Activated T-helper 17 cell treated with anti-CD3 and anti-CD28 coated beads, Interleukin-2, amount 50 U/mL, for 72 hours (primary cell): ENCODE data around the gene BPIFB1. TPM values are rescaled to one million over a fixed set of nuclear protein-coding genes. Genes with fewer than 3 reads are reported as not detected.

Experiments
- ATAC-seq: fragments of 150-1000 bp; cut with Tn5 transposase; replicated peaks from 2 replicates; pipeline ENCODE4 v1.10.0; 2021; ENCODE audit warnings: mild to moderate bottlenecking, moderate library complexity
- H3K27ac Mint-ChIP-seq: one replicate; pipeline ENCODE4 v1.8.0; 2022; ENCODE audit warnings: mixed read lengths
- H3K27me3 Mint-ChIP-seq: one replicate; pipeline ENCODE4 v1.8.0; 2022; ENCODE audit warnings: mixed read lengths
- H3K36me3 Mint-ChIP-seq: one replicate; pipeline ENCODE4 v1.8.0; 2022; ENCODE audit warnings: low read depth, mild to moderate bottlenecking, mixed read lengths
- H3K4me1 Mint-ChIP-seq: one replicate; pipeline ENCODE4 v1.8.0; 2022; ENCODE audit warnings: mixed read lengths
- H3K4me3 Mint-ChIP-seq: one replicate; pipeline ENCODE4 v1.8.0; 2022; ENCODE audit warnings: mild to moderate bottlenecking, mixed read lengths
- H3K9me3 Mint-ChIP-seq: one replicate; pipeline ENCODE4 v1.8.0; 2022; ENCODE audit warnings: mixed read lengths
- total RNA-seq, 2 donors: library from RNA; stranded (reverse); gene quantifications; one replicate each; pipeline ENCODE4 v1.2.3, GENCODE V29; 2022

BPIFB1 gene
- total RNA-seq = not detected

- H3K27ac Mint-ChIP-seq = no peak within 1 kb of the TSS
- ATAC-seq = no peak
- no peaks in the 10 kb centered on the region for H3K9me3 Mint-ChIP-seq
- H3K36me3 Mint-ChIP-seq = no peaks in the 10 kb centered on the region
- peaks cover 12% of the 10 kb centered on the region for H3K27me3 Mint-ChIP-seq
- no peak within 1 kb of the TSS for H3K4me3 Mint-ChIP-seq
- H3K4me1 Mint-ChIP-seq = no peaks in the 10 kb centered on the region
Observed at GRCh38 chr20:33282991-33283555, at the start of gene BPIFB1. Gene BPIFB1 (plus strand): TSS chr20:33283214. CDS start chr20:33286074, 2,860 bp downstream.

- H3K36me3 Mint-ChIP-seq = no peaks in the 10 kb centered on the region
- H3K9me3 Mint-ChIP-seq = no peaks in the 10 kb centered on the region
- no peak overlapping the region for H3K27ac Mint-ChIP-seq
- no peak overlapping the region for H3K4me3 Mint-ChIP-seq
- H3K27me3 Mint-ChIP-seq = peaks cover 12% of the 10 kb centered on the region
- H3K4me1 Mint-ChIP-seq = no peaks in the 10 kb centered on the region
- ATAC-seq = no peak
Observed at GRCh38 chr20:33234050-33234449, 49.0 kb upstream of the BPIFB1 start.

GRCh38 chr20:33235696-33236095, 47.3 kb upstream of the BPIFB1 start, which contains the start of gene BPIFA1:
Gene BPIFA1 (plus strand): TSS chr20:33235996. CDS start chr20:33237712, 1,716 bp downstream.
- H3K4me1 Mint-ChIP-seq = no peaks in the 10 kb centered on the region
- no peaks in the 10 kb centered on the region for H3K9me3 Mint-ChIP-seq
- H3K36me3 Mint-ChIP-seq = no peaks in the 10 kb centered on the region
- no peak for ATAC-seq
- no peak within 1 kb of the TSS for H3K27ac Mint-ChIP-seq
- H3K27me3 Mint-ChIP-seq = peaks cover 18% of the 10 kb centered on the region
- H3K4me3 Mint-ChIP-seq = no peak within 1 kb of the TSS

GRCh38 chr20:33236351-33236750, 46.7 kb upstream of the BPIFB1 start:
- H3K27me3 Mint-ChIP-seq = peaks cover 18% of the 10 kb centered on the region
- H3K27ac Mint-ChIP-seq = no peak overlapping the region
- no peak for ATAC-seq
- no peaks in the 10 kb centered on the region for H3K4me1 Mint-ChIP-seq
- no peaks in the 10 kb centered on the region for H3K36me3 Mint-ChIP-seq
- H3K9me3 Mint-ChIP-seq = no peaks in the 10 kb centered on the region
- no peak overlapping the region for H3K4me3 Mint-ChIP-seq

GRCh38 chr20:33237989-33238388, 45.0 kb upstream of the BPIFB1 start:
- no peak overlapping the region for H3K4me3 Mint-ChIP-seq
- no peak overlapping the region for H3K27ac Mint-ChIP-seq
- no peaks in the 10 kb centered on the region for H3K4me1 Mint-ChIP-seq
- no peak for ATAC-seq
- H3K27me3 Mint-ChIP-seq = peaks cover 22% of the 10 kb centered on the region
- H3K36me3 Mint-ChIP-seq = no peaks in the 10 kb centered on the region
- no peaks in the 10 kb centered on the region for H3K9me3 Mint-ChIP-seq

GRCh38 chr20:33239418-33239817, 43.6 kb upstream of the BPIFB1 start:
- Mint-ChIP-seq H3K4me3 (no peak overlapping the region), H3K27me3 (peaks cover 19% of the 10 kb centered on the region), H3K27ac (no peak overlapping the region), H3K9me3 (no peaks in the 10 kb centered on the region), H3K4me1 (no peaks in the 10 kb centered on the region), H3K36me3 (no peaks in the 10 kb centered on the region)
- no peak for ATAC-seq

GRCh38 chr20:33239979-33240736, 42.9 kb upstream of the BPIFB1 start:
- peaks cover 19% of the 10 kb centered on the region for H3K27me3 Mint-ChIP-seq
- no peak overlapping the region for H3K4me3 Mint-ChIP-seq

GRCh38 chr20:33240923-33241322, 42.1 kb upstream of the BPIFB1 start:
- Mint-ChIP-seq H3K27ac (no peak overlapping the region), H3K4me3 (no peak overlapping the region), H3K4me1 (no peaks in the 10 kb centered on the region), H3K27me3 (peaks cover 19% of the 10 kb centered on the region), H3K36me3 (no peaks in the 10 kb centered on the region), H3K9me3 (no peaks in the 10 kb centered on the region)
- no peak for ATAC-seq

More at GRCh38 chr20:33239979-33240736, 42.9 kb upstream of the BPIFB1 start:
- no peaks in the 10 kb centered on the region for H3K4me1 Mint-ChIP-seq
- no peaks in the 10 kb centered on the region for H3K36me3 Mint-ChIP-seq
- no peak for ATAC-seq
- H3K27ac Mint-ChIP-seq = no peak overlapping the region
- H3K9me3 Mint-ChIP-seq = no peaks in the 10 kb centered on the region

GRCh38 chr20:33242319-33243100, 40.5 kb upstream of the BPIFB1 start:
- ATAC-seq = no peak
- H3K4me1 Mint-ChIP-seq = no peaks in the 10 kb centered on the region
- peaks cover 19% of the 10 kb centered on the region for H3K27me3 Mint-ChIP-seq
- no peak overlapping the region for H3K27ac Mint-ChIP-seq
- no peak overlapping the region for H3K4me3 Mint-ChIP-seq
- H3K9me3 Mint-ChIP-seq = no peaks in the 10 kb centered on the region
- no peaks in the 10 kb centered on the region for H3K36me3 Mint-ChIP-seq

- no peak overlapping the region for H3K27ac Mint-ChIP-seq
- ATAC-seq = no peak
- no peak overlapping the region for H3K4me3 Mint-ChIP-seq
- H3K4me1 Mint-ChIP-seq = no peaks in the 10 kb centered on the region
- H3K9me3 Mint-ChIP-seq = no peaks in the 10 kb centered on the region
- H3K27me3 Mint-ChIP-seq = peaks cover 5% of the 10 kb centered on the region
- H3K36me3 Mint-ChIP-seq = no peaks in the 10 kb centered on the region
Observed at GRCh38 chr20:33246077-33246476, 36.9 kb upstream of the BPIFB1 start.

GRCh38 chr20:33249456-33249855, 33.6 kb upstream of the BPIFB1 start:
- no peak for ATAC-seq
- no peaks in the 10 kb centered on the region for H3K4me1 Mint-ChIP-seq
- peaks cover 5% of the 10 kb centered on the region for H3K27me3 Mint-ChIP-seq
- no peaks in the 10 kb centered on the region for H3K9me3 Mint-ChIP-seq
- H3K27ac Mint-ChIP-seq = no peak overlapping the region
- H3K4me3 Mint-ChIP-seq = no peak overlapping the region
- no peaks in the 10 kb centered on the region for H3K36me3 Mint-ChIP-seq

- Mint-ChIP-seq H3K4me1 (no peaks in the 10 kb centered on the region), H3K9me3 (no peaks in the 10 kb centered on the region), H3K36me3 (no peaks in the 10 kb centered on the region), H3K4me3 (no peak overlapping the region), H3K27ac (no peak overlapping the region), H3K27me3 (peaks cover 5% of the 10 kb centered on the region)
- ATAC-seq = no peak
Observed at GRCh38 chr20:33250666-33251065, 32.3 kb upstream of the BPIFB1 start.

- no peaks in the 10 kb centered on the region for H3K4me1 Mint-ChIP-seq
- no peaks in the 10 kb centered on the region for H3K9me3 Mint-ChIP-seq
- H3K27me3 Mint-ChIP-seq = peaks cover 5% of the 10 kb centered on the region
Observed at GRCh38 chr20:33251496-33251895, 31.5 kb upstream of the BPIFB1 start.

GRCh38 chr20:33252460-33252859, 30.6 kb upstream of the BPIFB1 start:
- Mint-ChIP-seq H3K4me1 (no peaks in the 10 kb centered on the region), H3K27ac (no peak overlapping the region), H3K36me3 (no peaks in the 10 kb centered on the region), H3K9me3 (no peaks in the 10 kb centered on the region), H3K27me3 (peaks cover 5% of the 10 kb centered on the region), H3K4me3 (no peak overlapping the region)
- ATAC-seq = no peak

More at GRCh38 chr20:33251496-33251895, 31.5 kb upstream of the BPIFB1 start:
- Mint-ChIP-seq H3K27ac (no peak overlapping the region), H3K4me3 (no peak overlapping the region), H3K36me3 (no peaks in the 10 kb centered on the region)
- no peak for ATAC-seq

GRCh38 chr20:33255005-33255404, 28.0 kb upstream of the BPIFB1 start:
- Mint-ChIP-seq H3K4me3 (no peak overlapping the region), H3K4me1 (no peaks in the 10 kb centered on the region), H3K36me3 (no peaks in the 10 kb centered on the region), H3K9me3 (no peaks in the 10 kb centered on the region), H3K27me3 (peaks cover 5% of the 10 kb centered on the region), H3K27ac (no peak overlapping the region)
- no peak for ATAC-seq
